ENCODE results near the gene DNAJC28. TPM values are rescaled to one million over a fixed set of nuclear protein-coding genes. Genes with fewer than 3 reads are reported as not detected.

DNAJC28 gene
- 0.16 to 0.48 TPM (median 0.38 TPM) in 5 replicates for total RNA-seq (2022; extraction: Qiagen RNA extraction)

GRCh38 chr21:33491373-33492102 lies at the start of gene DNAJC28:
Gene DNAJC28, minus strand, starts transcription at chr21:33491716. Its CDS starts 2,323 bp downstream, at chr21:33489393.

GRCh38 chr21:33479679-33480480 lies 11.6 kb downstream of the DNAJC28 start, which contains the start of gene TMEM50B:
Gene TMEM50B, minus strand, starts transcription at chr21:33479974. Its CDS starts 11,089 bp downstream, at chr21:33468885.

Other genes starting within 250 kb of the DNAJC28 start
- 17.4 to 18.9 TPM (median 18.4 TPM) in 5 replicates for gene IL10RB, start 225.3 kb downstream of the DNAJC28 start, total RNA-seq (2022; extraction: Qiagen RNA extraction)
- gene IFNAR1, start 166.7 kb downstream of the DNAJC28 start, total RNA-seq (2022; extraction: Qiagen RNA extraction): 13.5 to 27.4 TPM (median 15.3 TPM) in 5 replicates
- 50.2 to 58.9 TPM (median 55.1 TPM) in 5 replicates for gene IFNGR2, start 88.3 kb downstream of the DNAJC28 start, total RNA-seq (2022; extraction: Qiagen RNA extraction)
- 9.1 to 13.2 TPM (median 11.0 TPM) in 5 replicates for gene TMEM50B, start 11.7 kb downstream of the DNAJC28 start, total RNA-seq (2022; extraction: Qiagen RNA extraction)
- 54.8 to 76.6 TPM (median 60.9 TPM) in 5 replicates for gene GART, start 50.4 kb upstream of the DNAJC28 start, total RNA-seq (2022; extraction: Qiagen RNA extraction)
- gene SON, start 51.3 kb upstream of the DNAJC28 start, total RNA-seq (2022; extraction: Qiagen RNA extraction): 70.3 to 126 TPM (median 82.2 TPM) in 5 replicates
- 14.5 to 18.7 TPM (median 15.7 TPM) in 5 replicates for gene DONSON, start 97.0 kb upstream of the DNAJC28 start, total RNA-seq (2022; extraction: Qiagen RNA extraction)
- gene CRYZL1, start 150.0 kb upstream of the DNAJC28 start, total RNA-seq (2022; extraction: Qiagen RNA extraction): 12.2 to 16.9 TPM (median 13.4 TPM) in 5 replicates
- 17.3 to 26.9 TPM (median 18.2 TPM) in 5 replicates for gene ITSN1, start 150.8 kb upstream of the DNAJC28 start, total RNA-seq (2022; extraction: Qiagen RNA extraction)